Measurements from ENCODE around the gene NOL4L.

NOL4L gene

DNA sequence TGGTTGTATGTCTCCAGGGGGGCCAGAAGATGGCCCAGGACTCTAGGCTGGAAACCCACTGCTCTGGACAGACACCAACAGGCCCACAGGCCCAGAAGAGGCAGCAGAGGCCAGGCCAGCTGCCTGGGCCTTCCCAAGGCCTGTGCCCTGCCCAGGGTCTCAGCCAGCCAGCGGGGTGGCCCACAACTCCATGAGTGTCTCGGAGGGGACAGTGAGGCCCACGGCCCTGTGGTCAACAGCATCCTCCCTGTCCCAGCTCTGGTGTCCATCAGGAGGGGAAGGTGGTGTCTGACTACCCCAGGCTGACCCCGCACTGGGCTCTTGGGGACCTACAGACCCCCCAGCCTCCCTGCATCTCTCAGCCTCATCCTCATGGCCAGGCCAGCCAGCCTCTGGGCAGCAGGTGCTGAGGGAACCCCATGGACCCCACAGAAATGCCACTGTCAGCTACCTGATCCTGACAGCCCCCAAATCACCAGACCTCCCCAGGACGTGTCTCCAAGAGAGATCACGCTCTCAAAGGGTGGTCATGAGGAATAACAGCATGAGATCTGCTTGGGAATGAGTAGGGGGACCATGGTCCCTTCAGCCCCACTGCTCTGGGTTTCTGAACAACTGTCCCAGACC lies 112.4 kb downstream of the NOL4L start:
- Histone ChIP-seq H3K4me3 (ENCODE audit: low read length) (no peak overlapping the region), H3K4ac (ENCODE audit: low read depth, low read length) (no peak overlapping the region), H4K8ac (ENCODE audit: low read depth, low read length) (no peak overlapping the region), H4K5ac (ENCODE audit: low read length) (no peak overlapping the region), H2BK120ac (ENCODE audit: low read depth, low read length) (no peak overlapping the region), H3K79me2 (ENCODE audit: control insufficient read depth, insufficient read depth, low read length) (peaks cover 15% of the 10 kb centered on the region), H3K4me1 (ENCODE audit: control insufficient read depth, low read depth, low read length) (peaks cover 13% of the 10 kb centered on the region), H3K9ac (ENCODE audit: low read length) (no peak overlapping the region), H2AK5ac (ENCODE audit: low read length) (no peak overlapping the region), H3K36me3 (ENCODE audit: control insufficient read depth, insufficient read depth, low read length) (no peaks in the 10 kb centered on the region), H2BK15ac (replicated peaks; ENCODE audit: low read depth) (no peak overlapping the region), H3K27ac (ENCODE audit: low read depth, low read length) (no peak overlapping the region), H3K18ac (ENCODE audit: low read length) (no peak overlapping the region), H2BK5ac (ENCODE audit: low read length) (no peak overlapping the region), H3K4me2 (ENCODE audit: low read length) (no peak overlapping the region), H3K27me3 (ENCODE audit: insufficient read depth, low read length, poor library complexity) (no peaks in the 10 kb centered on the region), H3K79me1 (ENCODE audit: low read length) (peaks cover 13% of the 10 kb centered on the region), H3K23ac (ENCODE audit: low read length) (no peak overlapping the region), H3K56ac (ENCODE audit: low read length) (no peak overlapping the region)
- no CpG with 5 or more reads among the region's 6 CpGs for WGBS (ENCODE audit: extremely low coverage, insufficient coverage, low lambda C conversion rate)
- DNase-seq = no peak

DNA sequence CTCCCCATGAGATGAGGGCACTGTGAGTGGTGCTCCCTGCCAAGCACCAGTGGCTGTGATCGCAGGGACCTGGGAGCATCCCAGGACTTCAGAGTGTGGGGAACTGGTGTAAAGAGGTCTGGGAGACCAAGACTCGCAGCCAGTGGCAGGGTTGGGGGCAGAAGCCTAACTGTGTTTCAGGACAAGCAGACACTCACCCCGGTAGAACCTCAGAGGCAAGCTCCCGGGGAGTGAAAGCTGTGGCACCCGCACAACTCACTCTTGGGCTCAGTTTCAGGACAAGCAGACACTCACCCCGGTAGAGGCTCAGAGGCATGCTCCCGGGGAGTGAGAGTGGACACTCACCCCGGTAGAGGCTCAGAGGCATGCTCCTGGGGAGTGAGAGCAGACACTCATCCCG lies 114.2 kb downstream of the NOL4L start:
- Histone ChIP-seq H2BK15ac (replicated peaks; ENCODE audit: low read depth) (no peak overlapping the region), H3K56ac (ENCODE audit: low read length) (no peak overlapping the region), H4K8ac (ENCODE audit: low read depth, low read length) (no peak overlapping the region), H3K4me1 (ENCODE audit: control insufficient read depth, low read depth, low read length) (peaks cover 9% of the 10 kb centered on the region), H3K23ac (ENCODE audit: low read length) (no peak overlapping the region), H3K36me3 (ENCODE audit: control insufficient read depth, insufficient read depth, low read length) (no peaks in the 10 kb centered on the region), H4K5ac (ENCODE audit: low read length) (no peak overlapping the region), H3K27me3 (ENCODE audit: insufficient read depth, low read length, poor library complexity) (no peaks in the 10 kb centered on the region), H3K4me3 (ENCODE audit: low read length) (no peak overlapping the region), H3K79me2 (ENCODE audit: control insufficient read depth, insufficient read depth, low read length) (peaks cover 1% of the 10 kb centered on the region), H2BK5ac (ENCODE audit: low read length) (no peak overlapping the region), H2AK5ac (ENCODE audit: low read length) (no peak overlapping the region), H3K4me2 (ENCODE audit: low read length) (no peak overlapping the region), H3K18ac (ENCODE audit: low read length) (no peak overlapping the region), H2BK120ac (ENCODE audit: low read depth, low read length) (no peak overlapping the region), H3K79me1 (ENCODE audit: low read length) (peaks cover 4% of the 10 kb centered on the region), H3K4ac (ENCODE audit: low read depth, low read length) (no peak overlapping the region), H3K9ac (ENCODE audit: low read length) (no peak overlapping the region), H3K27ac (ENCODE audit: low read depth, low read length) (no peak overlapping the region)
- DNase-seq = no peak
- WGBS (ENCODE audit: extremely low coverage, insufficient coverage, low lambda C conversion rate) = no CpG with 5 or more reads among the region's 9 CpGs

DNA sequence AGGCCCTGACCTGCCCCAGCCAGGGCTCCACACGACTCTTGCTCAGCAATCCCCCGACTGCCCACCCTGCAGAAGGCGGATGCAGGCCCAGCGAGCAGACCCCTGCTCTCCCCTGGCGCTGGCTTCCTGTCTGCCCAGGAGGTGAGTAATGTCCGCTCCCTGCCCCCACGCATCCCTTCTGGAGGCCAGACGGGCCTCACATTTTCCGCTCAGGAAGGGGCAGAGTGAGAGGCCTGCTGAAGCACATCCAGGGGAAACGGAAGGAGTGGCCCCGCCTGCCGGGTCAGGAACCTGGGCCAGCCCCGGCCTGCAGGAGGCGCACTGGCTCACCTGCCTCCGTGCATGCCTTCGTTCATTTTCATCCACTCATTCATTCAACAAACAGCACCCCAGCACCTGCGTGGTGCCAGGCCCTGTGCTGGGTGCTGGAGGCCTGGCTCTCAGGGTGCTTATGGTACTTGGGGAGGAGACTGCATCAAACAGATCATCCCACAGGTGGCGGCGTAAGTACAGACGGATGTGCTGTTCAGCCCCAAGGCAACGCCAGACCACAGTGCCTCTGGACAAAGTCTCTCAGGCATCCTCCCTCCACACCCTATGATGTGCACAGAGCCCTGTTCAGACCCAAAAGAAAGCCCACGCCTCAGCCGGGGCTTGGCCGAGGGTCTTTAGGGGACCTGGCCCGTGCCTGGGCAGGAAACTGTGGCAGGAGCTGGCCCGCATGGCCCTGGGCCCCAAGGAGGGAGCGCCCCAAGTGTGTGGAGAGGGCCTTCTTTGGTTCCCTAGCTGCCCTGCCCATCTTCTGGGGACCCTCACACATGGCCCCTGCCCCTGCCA lies 114.9 kb downstream of the NOL4L start:
- peak overlapping the region; percentile 42 for H3K56ac ChIP-seq (ENCODE audit: low read length)
- H3K9ac ChIP-seq (ENCODE audit: low read length) = peak overlapping the region; percentile 32
- no peaks in the 10 kb centered on the region for H3K27me3 ChIP-seq (ENCODE audit: insufficient read depth, low read length, poor library complexity)
- no peak overlapping the region for H2AK5ac ChIP-seq (ENCODE audit: low read length)
- H3K4ac ChIP-seq (ENCODE audit: low read depth, low read length) = no peak overlapping the region
- peaks cover 3% of the 10 kb centered on the region for H3K4me1 ChIP-seq (ENCODE audit: control insufficient read depth, low read depth, low read length)
- H3K27ac ChIP-seq (ENCODE audit: low read depth, low read length) = peak overlapping the region; percentile 53
- no peak overlapping the region for H2BK120ac ChIP-seq (ENCODE audit: low read depth, low read length)
- H2BK5ac ChIP-seq (ENCODE audit: low read length) = no peak overlapping the region
- H3K79me2 ChIP-seq (ENCODE audit: control insufficient read depth, insufficient read depth, low read length) = no peaks in the 10 kb centered on the region
- no peak overlapping the region for H3K4me2 ChIP-seq (ENCODE audit: low read length)
- H3K18ac ChIP-seq (ENCODE audit: low read length) = no peak overlapping the region
- H2BK15ac ChIP-seq (replicated peaks; ENCODE audit: low read depth) = no peak overlapping the region
- WGBS (ENCODE audit: extremely low coverage, insufficient coverage, low lambda C conversion rate) = no CpG with 5 or more reads among the region's 27 CpGs
- H3K23ac ChIP-seq (ENCODE audit: low read length) = no peak overlapping the region
- no peaks in the 10 kb centered on the region for H3K36me3 ChIP-seq (ENCODE audit: control insufficient read depth, insufficient read depth, low read length)
- H3K79me1 ChIP-seq (ENCODE audit: low read length) = peaks cover 2% of the 10 kb centered on the region
- DNase-seq = peak; percentile 93
- no peak overlapping the region for H4K8ac ChIP-seq (ENCODE audit: low read depth, low read length)
- no peak overlapping the region for H4K5ac ChIP-seq (ENCODE audit: low read length)
- no peak overlapping the region for H3K4me3 ChIP-seq (ENCODE audit: low read length)

DNA sequence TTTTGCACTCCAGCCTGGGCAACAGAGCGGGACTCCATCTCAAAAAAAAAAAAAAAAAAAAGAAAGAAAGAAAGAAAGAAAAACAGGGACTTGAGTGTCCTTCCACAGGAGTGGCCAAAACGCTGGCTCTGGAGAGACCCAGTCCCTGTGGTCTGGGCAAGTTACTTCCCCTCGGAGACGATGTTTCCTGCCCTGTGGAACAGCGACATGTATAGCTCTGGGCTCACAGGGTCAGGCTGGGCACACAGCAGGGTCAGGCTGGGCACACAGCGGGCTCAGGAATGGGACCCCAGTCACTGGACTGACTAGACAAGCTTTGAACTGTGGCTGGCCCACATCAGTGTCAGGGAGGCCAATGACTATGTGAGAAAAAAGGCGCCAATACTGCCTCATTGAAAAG lies 116.3 kb downstream of the NOL4L start:
- no peak overlapping the region for H3K27ac ChIP-seq (ENCODE audit: low read depth, low read length)
- H3K9ac ChIP-seq (ENCODE audit: low read length) = no peak overlapping the region
- WGBS (ENCODE audit: extremely low coverage, insufficient coverage, low lambda C conversion rate) = no CpG with 5 or more reads among the region's 7 CpGs

DNA sequence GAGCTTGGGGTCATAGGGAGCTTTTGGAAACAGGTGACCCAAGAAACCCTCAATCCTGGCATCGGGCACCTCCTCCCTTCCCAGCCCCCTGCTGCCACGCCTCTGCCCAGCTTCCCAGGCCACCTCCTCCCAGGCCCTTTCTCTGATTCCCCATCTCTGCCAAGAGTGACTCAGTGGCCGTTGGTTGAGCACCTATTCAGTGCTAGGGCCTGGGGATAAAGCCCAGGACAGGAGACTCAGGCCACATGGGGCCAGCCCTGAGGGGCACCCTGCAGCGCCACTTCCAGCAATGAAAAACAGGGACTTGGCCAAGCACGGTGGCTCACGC lies 116.9 kb downstream of the NOL4L start:
- no peaks in the 10 kb centered on the region for H3K4me1 ChIP-seq (ENCODE audit: control insufficient read depth, low read depth, low read length)
- H3K4ac ChIP-seq (ENCODE audit: low read depth, low read length) = no peak overlapping the region
- no peak overlapping the region for H3K4me2 ChIP-seq (ENCODE audit: low read length)
- no peak overlapping the region for H4K5ac ChIP-seq (ENCODE audit: low read length)
- H3K79me2 ChIP-seq (ENCODE audit: control insufficient read depth, insufficient read depth, low read length) = no peaks in the 10 kb centered on the region
- H2BK5ac ChIP-seq (ENCODE audit: low read length) = no peak overlapping the region
- no peak overlapping the region for H2BK15ac ChIP-seq (replicated peaks; ENCODE audit: low read depth)
- no peak overlapping the region for H2BK120ac ChIP-seq (ENCODE audit: low read depth, low read length)
- no CpG with 5 or more reads among the region's 6 CpGs for WGBS (ENCODE audit: extremely low coverage, insufficient coverage, low lambda C conversion rate)
- no peak overlapping the region for H2AK5ac ChIP-seq (ENCODE audit: low read length)
- no peak for DNase-seq
- H3K9ac ChIP-seq (ENCODE audit: low read length) = no peak overlapping the region
- no peaks in the 10 kb centered on the region for H3K27me3 ChIP-seq (ENCODE audit: insufficient read depth, low read length, poor library complexity)
- peaks cover 1% of the 10 kb centered on the region for H3K79me1 ChIP-seq (ENCODE audit: low read length)
- no peak overlapping the region for H3K27ac ChIP-seq (ENCODE audit: low read depth, low read length)
- H3K23ac ChIP-seq (ENCODE audit: low read length) = no peak overlapping the region
- no peak overlapping the region for H3K56ac ChIP-seq (ENCODE audit: low read length)
- H3K4me3 ChIP-seq (ENCODE audit: low read length) = no peak overlapping the region
- no peaks in the 10 kb centered on the region for H3K36me3 ChIP-seq (ENCODE audit: control insufficient read depth, insufficient read depth, low read length)
- no peak overlapping the region for H4K8ac ChIP-seq (ENCODE audit: low read depth, low read length)
- no peak overlapping the region for H3K18ac ChIP-seq (ENCODE audit: low read length)

More for the DNA sequence above, 116.3 kb downstream of the NOL4L start:
- Histone ChIP-seq H3K4me1 (ENCODE audit: control insufficient read depth, low read depth, low read length) (no peaks in the 10 kb centered on the region), H3K79me2 (ENCODE audit: control insufficient read depth, insufficient read depth, low read length) (no peaks in the 10 kb centered on the region), H2BK15ac (replicated peaks; ENCODE audit: low read depth) (no peak overlapping the region), H2BK5ac (ENCODE audit: low read length) (no peak overlapping the region), H2AK5ac (ENCODE audit: low read length) (no peak overlapping the region), H3K4me2 (ENCODE audit: low read length) (no peak overlapping the region), H3K27me3 (ENCODE audit: insufficient read depth, low read length, poor library complexity) (no peaks in the 10 kb centered on the region), H4K8ac (ENCODE audit: low read depth, low read length) (no peak overlapping the region), H3K18ac (ENCODE audit: low read length) (no peak overlapping the region), H4K5ac (ENCODE audit: low read length) (no peak overlapping the region), H3K4me3 (ENCODE audit: low read length) (no peak overlapping the region), H3K36me3 (ENCODE audit: control insufficient read depth, insufficient read depth, low read length) (no peaks in the 10 kb centered on the region), H3K79me1 (ENCODE audit: low read length) (peaks cover 1% of the 10 kb centered on the region), H3K23ac (ENCODE audit: low read length) (no peak overlapping the region), H3K4ac (ENCODE audit: low read depth, low read length) (no peak overlapping the region), H2BK120ac (ENCODE audit: low read depth, low read length) (no peak overlapping the region), H3K56ac (ENCODE audit: low read length) (no peak overlapping the region)
- no peak for DNase-seq

Measured in mesendoderm (in vitro differentiated cells).